Right lobe of liver (tissue), 6 donors: Measurements from ENCODE around the gene TOMM6. TPM values are rescaled to one million over a fixed set of nuclear protein-coding genes. Genes with fewer than 3 reads are reported as not detected.
A peak's percentile ranks its signal among the peaks of the same experiment; 100 is the strongest.
"Not testable (repeated sequence)": the region's sequence is repeated elsewhere in the genome, so short reads cannot be mapped to it uniquely, and the experiment has no call there.

ENCODE experiments used
- ATAC-seq, 4 donors: fragments of 200-7000 bp; cut with Tn5 transposase; one replicate each; pipeline ENCODE4 v1.9.1; 2020; ENCODE audit warnings: mild to moderate bottlenecking in 4 of 4, moderate library complexity in 4 of 4
- DNase-seq, 3 donors: peaks; one replicate each; pipeline ENCODE4 v3.0.0-alpha.2; 2020
- H3K27ac ChIP-seq, 3 donors: fragments of 200-600 bp; one replicate each; pipeline ENCODE4 v1.8.0; 2022
- H3K27me3 ChIP-seq, 2 donors: fragments of 200-600 bp; one replicate each; pipeline ENCODE4 v1.8.0; 2022
- H3K36me3 ChIP-seq, 4 donors: fragments of 200-600 bp; sonication (generic) in 1 of 4; one replicate each; pipeline versions ENCODE4 v1.5.1 to v1.8.0; 2017 to 2022; ENCODE audit warnings: control low read depth in 1 of 4
- H3K4me1 ChIP-seq, 4 donors: fragments of 200-600 bp; sonication (generic) in 1 of 4; one replicate each; pipeline versions ENCODE4 v1.5.1 to v1.8.0; 2017 to 2022; ENCODE audit warnings: control low read depth in 1 of 4
- H3K4me3 ChIP-seq, 3 donors: fragments of 200-600 bp; one replicate each; pipeline ENCODE4 v1.8.0; 2022
- H3K9me3 ChIP-seq, 4 donors: fragments of 200-600 bp; sonication (generic) in 1 of 4; one replicate each; pipeline versions ENCODE4 v1.5.1 to v1.8.0; 2017 to 2022; ENCODE audit warnings: control low read depth in 1 of 4
- POLR2A ChIP-seq: fragments of 450-650 bp; IDR thresholded peaks from one replicate; pipeline ENCODE4 v1.6.1; 2017; ENCODE audit warnings: antibody characterized with exemption, mild to moderate bottlenecking
- WGBS: methylation state at CpG from one replicate; pipeline ENCODE4 v1.1.6; 2018; ENCODE audit warnings: low coverage, low lambda C conversion rate; ENCODE audit not compliant: insufficient coverage; ENCODE audit errors: missing lambda C conversion rate; 5-methylcytosine and 5-hydroxymethylcytosine counted together
- intact Hi-C, 2 donors: fragments of 100-400 bp; cut with DNase I; formaldehyde crosslinking; loops; one replicate each; pipeline versions ENCODE4 v1.11.2 to v1.14.1; 2022
- total RNA-seq, 6 experiments: library from RNA; depleted of rRNA in 2 of 6; stranded (reverse); fragments of >200 nt in 2 of 6; fragmentation: NEBNext Ultra II Directional in 3 of 6; extraction: Animal tissue kit (Norgen Biotek cat#: 25700) in 3 of 6; gene quantifications; one replicate each; pipeline versions ENCODE4 v1.1.0 to v1.2.4, GENCODE V29; 2016 to 2023
- TF ChIP-seq, protein P1 (sequence below), 4 donors: fragments of 200-600 bp in 3 of 4; fragments of 450-650 bp in 1 of 4; IDR thresholded peaks; one replicate each; pipeline versions ENCODE4 v1.5.1 to v1.8.0; 2016 to 2022; ENCODE audit warnings: antibody characterized with exemption in 4 of 4, mild to moderate bottlenecking in 2 of 4
- donor health status: DM: no; HTN: yes; CAD: no.
- donor health status: DM: no; HTN: no; CAD: no.
- donor health status: DM: no; HTN: no; CAD: no.
- donor health status: DM: no; HTN: yes; CAD: no.
- donor health status: DM: no; HTN: yes; CAD: no.

Gene TOMM6
- total RNA-seq, 6 experiments from 2014 or later = 61.8 to 104 (median 75.6) TPM

- Histone ChIP-seq H3K9me3 (no peaks in the 10 kb centered on the region), H3K27ac (no peak overlapping the region), H3K4me1 (no peaks in the 10 kb centered on the region), H3K36me3 (no peaks in the 10 kb centered on the region), H3K4me3 (no peak overlapping the region), H3K27me3 (no peaks in the 10 kb centered on the region)
- no peak for ATAC-seq
- TF ChIP-seq POLR2A = no peak
- TF ChIP-seq, protein P1, sequence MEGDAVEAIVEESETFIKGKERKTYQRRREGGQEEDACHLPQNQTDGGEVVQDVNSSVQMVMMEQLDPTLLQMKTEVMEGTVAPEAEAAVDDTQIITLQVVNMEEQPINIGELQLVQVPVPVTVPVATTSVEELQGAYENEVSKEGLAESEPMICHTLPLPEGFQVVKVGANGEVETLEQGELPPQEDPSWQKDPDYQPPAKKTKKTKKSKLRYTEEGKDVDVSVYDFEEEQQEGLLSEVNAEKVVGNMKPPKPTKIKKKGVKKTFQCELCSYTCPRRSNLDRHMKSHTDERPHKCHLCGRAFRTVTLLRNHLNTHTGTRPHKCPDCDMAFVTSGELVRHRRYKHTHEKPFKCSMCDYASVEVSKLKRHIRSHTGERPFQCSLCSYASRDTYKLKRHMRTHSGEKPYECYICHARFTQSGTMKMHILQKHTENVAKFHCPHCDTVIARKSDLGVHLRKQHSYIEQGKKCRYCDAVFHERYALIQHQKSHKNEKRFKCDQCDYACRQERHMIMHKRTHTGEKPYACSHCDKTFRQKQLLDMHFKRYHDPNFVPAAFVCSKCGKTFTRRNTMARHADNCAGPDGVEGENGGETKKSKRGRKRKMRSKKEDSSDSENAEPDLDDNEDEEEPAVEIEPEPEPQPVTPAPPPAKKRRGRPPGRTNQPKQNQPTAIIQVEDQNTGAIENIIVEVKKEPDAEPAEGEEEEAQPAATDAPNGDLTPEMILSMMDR (IDR thresholded peaks at IDR 0.05) = no peak
- intact Hi-C loops = no loop called here
- WGBS = no CpG with 5 or more reads among the region's 2 CpGs
- DNase-seq = no peak
These were observed 27.5 kb upstream of the TOMM6 start for GRCh38 chr6:41759905-41760579.

DNA sequence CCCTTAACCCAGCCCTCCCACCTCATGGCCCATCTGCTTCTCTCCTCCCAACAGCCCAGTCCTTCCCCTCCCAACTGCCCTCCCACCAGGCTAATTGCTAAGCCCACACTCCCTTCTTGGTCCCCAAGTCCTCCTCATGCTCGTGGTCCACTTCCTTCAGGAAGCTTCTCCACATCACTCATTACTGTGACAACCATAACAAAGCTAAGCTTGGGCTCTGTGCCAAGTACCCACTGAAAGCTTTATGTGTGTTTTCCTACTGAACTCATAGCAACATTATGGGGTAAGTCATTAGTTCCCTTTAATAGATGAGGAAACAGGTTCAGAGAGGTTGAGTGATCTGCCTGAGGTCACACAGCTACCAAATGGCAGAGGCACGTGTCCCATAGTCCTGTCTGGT lies 24.0 kb upstream of the TOMM6 start:
- no peak overlapping the region for H3K27ac ChIP-seq
- H3K27me3 ChIP-seq = no peaks in the 10 kb centered on the region
- H3K4me3 ChIP-seq = no peak overlapping the region
- ATAC-seq (no peak), DNase-seq (no peak)
- no peak for TF ChIP-seq POLR2A
- TF ChIP-seq, protein P1 (IDR thresholded peaks at IDR 0.05) = no peak
- 22% methylated on average over 1 of the region's 2 CpGs for WGBS
- H3K9me3 ChIP-seq = no peaks in the 10 kb centered on the region
- intact Hi-C loops = no loop called here
- H3K36me3 ChIP-seq = no peaks in the 10 kb centered on the region
- H3K4me1 ChIP-seq = no peaks in the 10 kb centered on the region

- intact Hi-C loops, H3K36me3 ChIP-seq, H3K4me1 ChIP-seq, H3K4me3 ChIP-seq, H3K9me3 ChIP-seq, H3K27me3 ChIP-seq, H3K27ac ChIP-seq: not testable (repeated sequence)
- DNase-seq (peak in 1 of 3 donors; percentile 6), ATAC-seq (peak in 1 of 4 donors; percentile 16)
- WGBS = 74% methylated on average over 4 of the region's 4 CpGs
These were observed 21.3 kb upstream of the TOMM6 start for GRCh38 chr6:41766043-41766664.

DNA sequence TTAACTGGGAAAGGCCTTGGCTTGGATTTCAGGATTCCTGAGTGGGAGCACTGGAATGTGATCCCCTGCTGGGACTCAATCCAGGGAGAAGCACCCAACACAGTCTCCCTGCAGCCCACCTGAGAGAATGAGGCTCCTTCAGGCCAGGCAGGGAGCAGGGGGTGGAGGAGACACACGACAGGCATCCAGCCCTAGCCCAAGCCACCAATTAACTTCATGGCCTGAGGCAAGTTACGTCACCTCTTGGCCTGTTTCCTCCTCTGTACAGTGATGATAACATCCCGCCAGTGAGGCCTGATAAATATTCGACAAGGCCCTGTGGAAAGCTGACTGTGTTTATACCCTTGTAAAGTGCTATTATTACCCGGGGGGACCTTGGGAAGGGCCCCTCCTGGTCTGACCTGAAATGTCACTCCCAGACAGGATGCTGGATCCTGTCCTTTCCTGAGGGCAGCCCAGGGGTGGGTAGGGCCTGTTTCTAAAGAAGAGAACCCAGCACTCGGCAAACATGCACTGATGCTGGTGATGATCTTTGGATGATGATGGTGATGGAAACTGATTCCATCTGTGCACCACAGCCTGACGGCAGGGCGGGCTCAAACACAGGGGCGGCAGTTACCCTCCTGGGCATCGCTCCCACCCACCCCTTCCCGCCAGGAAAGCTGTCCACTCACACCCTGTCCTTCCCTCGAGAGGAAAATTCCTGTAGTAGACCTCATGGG lies 20.2 kb upstream of the TOMM6 start:
- Histone ChIP-seq H3K4me3 (no peak overlapping the region), H3K27me3 (no peaks in the 10 kb centered on the region), H3K27ac (no peak overlapping the region), H3K9me3 (no peaks in the 10 kb centered on the region), H3K4me1 (no peaks in the 10 kb centered on the region), H3K36me3 (peaks cover 0 to 17% (median 5%) of the 10 kb centered on the region in 4 donors)
- intact Hi-C loops = no loop called here
- DNase-seq (peak in 1 of 3 donors; percentile 31), ATAC-seq (peak; percentile 58 to 92 (median 65))
- 10% methylated on average over 6 of the region's 12 CpGs for WGBS
- TF ChIP-seq, protein P1 (IDR thresholded peaks at IDR 0.05) = no peak
- TF ChIP-seq POLR2A = no peak
